GM12872 (cell line): ENCODE results near the gene CC2D2A.

ENCODE experiments used
- TF ChIP-seq, protein P1 (sequence below): IDR thresholded peaks from 3 replicates; pipeline ENCODE4 v1.5.1; 2011; ENCODE audit warnings: low read depth, mild to moderate bottlenecking, low read length, moderate library complexity; ENCODE audit not compliant: insufficient read depth

The CC2D2A gene

DNA sequence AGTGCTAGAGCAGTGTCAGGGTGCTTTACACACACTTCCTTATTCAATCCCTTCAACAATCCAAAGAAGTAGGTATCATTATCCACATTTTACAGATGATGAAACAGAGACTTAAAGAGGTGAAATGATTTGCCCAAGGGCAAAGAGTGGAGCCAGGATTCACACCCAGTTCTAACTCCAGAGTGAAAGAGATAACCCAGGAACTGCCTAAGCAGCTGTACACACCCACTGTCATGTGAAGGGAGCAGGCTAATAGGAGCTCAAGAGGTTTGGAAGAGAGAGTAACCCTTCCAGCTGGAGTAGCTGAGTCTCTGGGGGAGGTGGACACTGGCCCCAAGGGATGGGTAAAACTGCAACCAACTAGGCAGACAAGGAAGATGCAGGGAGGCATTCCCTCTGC lies 92.9 kb downstream of the CC2D2A start:
- TF ChIP-seq, protein P1, sequence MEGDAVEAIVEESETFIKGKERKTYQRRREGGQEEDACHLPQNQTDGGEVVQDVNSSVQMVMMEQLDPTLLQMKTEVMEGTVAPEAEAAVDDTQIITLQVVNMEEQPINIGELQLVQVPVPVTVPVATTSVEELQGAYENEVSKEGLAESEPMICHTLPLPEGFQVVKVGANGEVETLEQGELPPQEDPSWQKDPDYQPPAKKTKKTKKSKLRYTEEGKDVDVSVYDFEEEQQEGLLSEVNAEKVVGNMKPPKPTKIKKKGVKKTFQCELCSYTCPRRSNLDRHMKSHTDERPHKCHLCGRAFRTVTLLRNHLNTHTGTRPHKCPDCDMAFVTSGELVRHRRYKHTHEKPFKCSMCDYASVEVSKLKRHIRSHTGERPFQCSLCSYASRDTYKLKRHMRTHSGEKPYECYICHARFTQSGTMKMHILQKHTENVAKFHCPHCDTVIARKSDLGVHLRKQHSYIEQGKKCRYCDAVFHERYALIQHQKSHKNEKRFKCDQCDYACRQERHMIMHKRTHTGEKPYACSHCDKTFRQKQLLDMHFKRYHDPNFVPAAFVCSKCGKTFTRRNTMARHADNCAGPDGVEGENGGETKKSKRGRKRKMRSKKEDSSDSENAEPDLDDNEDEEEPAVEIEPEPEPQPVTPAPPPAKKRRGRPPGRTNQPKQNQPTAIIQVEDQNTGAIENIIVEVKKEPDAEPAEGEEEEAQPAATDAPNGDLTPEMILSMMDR, result no peak

DNA sequence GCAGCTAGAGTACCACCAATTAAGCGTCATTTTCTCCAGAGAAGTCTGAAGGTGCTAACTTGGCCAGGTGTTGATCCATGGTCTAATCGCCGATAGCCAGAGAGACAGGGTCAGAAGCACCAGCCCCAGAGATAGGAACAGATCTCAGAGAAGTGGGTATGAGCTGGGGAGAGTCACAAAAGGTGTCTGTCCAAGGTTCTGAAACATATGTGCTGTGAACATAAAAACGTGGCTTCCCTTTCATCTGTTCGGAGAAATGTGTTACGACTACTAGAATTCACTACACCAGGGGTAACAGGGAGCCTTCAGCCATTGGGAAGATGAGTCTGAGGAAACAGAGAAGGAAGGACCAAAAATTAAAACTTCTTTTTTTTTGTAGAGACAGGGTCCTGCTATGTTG lies 94.2 kb downstream of the CC2D2A start:
- TF ChIP-seq, protein P1, result no peak

DNA sequence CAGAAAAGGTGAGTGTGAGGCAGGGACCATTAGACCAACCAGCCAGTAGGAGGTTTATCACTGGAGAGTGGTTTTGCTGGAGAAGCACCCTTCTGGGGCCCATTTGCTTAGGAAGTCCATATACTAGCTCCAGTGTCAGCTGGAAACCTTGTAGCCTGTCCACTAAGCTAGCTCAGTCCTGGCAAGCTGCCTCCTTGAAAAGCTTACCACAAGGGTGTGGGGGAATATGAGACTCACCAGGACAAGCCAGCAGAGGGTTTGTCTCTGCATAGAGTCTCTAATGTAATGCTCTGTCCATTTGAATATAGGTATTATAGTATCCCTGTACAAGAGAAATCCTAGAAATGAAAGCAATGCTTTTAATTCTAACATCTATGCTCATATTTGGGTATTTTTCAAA lies 99.1 kb downstream of the CC2D2A start:
- TF ChIP-seq, protein P1, result no peak

DNA sequence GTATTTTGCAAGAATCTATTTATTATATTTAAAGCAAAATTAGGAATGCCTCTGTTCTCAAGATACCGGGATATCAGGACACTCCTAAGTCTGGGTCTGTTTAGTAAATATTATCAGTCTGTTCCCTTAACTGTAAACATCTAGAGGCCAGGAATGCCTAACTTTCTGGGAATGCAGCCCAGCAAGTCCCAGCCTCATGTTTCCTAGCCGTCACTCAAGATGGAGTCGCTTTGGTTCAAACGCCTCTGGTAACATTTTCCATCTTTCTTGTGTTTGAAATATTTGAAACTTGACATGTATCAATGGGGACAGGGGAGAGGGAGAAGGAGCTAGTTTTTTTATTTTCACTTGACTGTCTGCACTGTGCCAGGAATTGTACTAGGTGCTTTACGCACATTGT lies 100.1 kb downstream of the CC2D2A start:
- TF ChIP-seq, protein P1, result no peak

DNA sequence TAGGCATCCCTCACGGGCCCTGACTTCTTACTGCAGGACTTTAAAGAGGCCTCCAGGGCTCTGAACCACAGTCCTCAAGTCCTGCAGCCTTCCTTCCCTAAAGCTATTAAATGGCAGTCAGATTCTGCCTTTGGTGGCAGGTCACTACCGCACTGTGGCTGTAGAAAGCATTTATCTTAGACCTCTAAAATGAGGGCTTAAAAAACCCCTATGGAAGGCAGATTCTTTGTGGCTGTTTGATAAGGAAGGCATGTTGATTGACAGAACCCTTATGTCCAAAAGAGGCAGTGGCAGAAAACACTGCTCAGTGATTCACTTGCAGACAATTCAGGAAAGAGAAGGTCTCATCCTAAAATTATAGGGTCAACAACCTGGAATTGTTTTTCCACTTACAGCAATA lies 106.3 kb downstream of the CC2D2A start:
- TF ChIP-seq, protein P1, result no peak

DNA sequence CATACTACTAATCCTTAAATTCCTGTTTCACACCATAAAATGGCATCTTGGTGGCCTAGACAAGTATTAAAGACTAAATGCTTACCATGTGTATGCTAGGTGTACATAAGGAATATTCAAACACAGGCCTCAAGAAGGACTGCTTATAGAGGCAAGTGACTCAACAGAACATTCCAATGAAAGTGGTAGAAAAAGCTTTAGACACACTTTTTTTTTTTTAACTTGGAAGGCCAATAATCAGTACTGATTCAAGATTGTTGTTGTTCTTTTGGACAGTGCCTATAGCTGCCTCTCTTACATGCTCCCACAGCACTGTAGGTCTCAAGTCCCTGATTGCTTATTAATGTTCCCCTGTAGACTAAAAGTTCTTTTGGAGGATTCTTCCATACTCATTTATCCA lies 107.8 kb downstream of the CC2D2A start:
- TF ChIP-seq, protein P1, result no peak

DNA sequence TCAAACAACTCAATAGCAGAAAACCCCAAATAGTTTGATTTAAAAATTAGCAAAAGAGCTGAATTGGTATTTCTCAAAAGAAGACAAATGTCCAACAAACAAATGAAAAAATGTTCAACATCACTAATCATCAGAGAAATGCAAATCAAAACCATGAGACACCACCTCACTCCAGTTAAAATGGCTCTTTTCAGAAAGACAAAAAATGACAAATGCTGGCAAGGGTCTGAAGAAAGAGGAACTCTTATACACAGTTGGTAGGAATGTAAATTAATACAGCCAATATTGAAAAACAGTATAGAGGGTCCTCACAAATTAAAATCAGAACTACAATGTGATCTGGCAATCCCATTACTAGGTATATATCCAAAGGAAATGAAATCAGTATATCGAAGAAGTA lies 115.1 kb downstream of the CC2D2A start:
- TF ChIP-seq, protein P1, result no peak

DNA sequence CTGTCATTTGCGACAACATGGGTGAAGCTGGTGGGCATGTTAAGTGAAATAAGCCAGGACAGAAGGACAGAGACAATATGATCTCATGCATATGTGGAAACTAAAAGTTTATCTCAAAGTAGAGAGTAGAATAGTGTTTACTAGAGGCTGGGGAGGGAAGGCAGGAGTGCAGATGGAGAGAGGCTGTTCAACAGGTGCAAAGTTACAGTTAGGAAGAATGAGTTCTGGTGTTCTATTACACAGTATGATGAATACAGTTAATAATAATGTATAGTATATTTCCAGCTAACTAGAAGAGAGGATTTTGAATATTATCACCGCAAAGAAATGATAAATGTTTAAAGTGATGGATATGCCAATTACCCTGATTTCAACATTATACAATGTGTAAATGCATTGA lies 115.6 kb downstream of the CC2D2A start:
- TF ChIP-seq, protein P1, result no peak
